ENCODE data around the gene IL13RA2.

The IL13RA2 gene

GRCh38 chrX:115017455-115017854 lies at the start of gene IL13RA2:
Gene IL13RA2 (minus strand): TSS chrX:115017616. CDS start chrX:115017269, 347 bp downstream.
- DNase-seq: peak; percentile 6

- no peak for DNase-seq
These were observed 47.9 kb upstream of the IL13RA2 start for GRCh38 chrX:115065304-115065703.

- DNase-seq: no peak
These were observed 42.6 kb upstream of the IL13RA2 start for GRCh38 chrX:115060013-115060412.

- DNase-seq: peak; percentile 95
These were observed 40.9 kb upstream of the IL13RA2 start for GRCh38 chrX:115058276-115058675.

GRCh38 chrX:115054876-115055275 lies 37.5 kb upstream of the IL13RA2 start:
- no peak for DNase-seq

GRCh38 chrX:115053223-115053622 lies 35.8 kb upstream of the IL13RA2 start:
- no peak for DNase-seq

- peak; percentile 26 for DNase-seq
These were observed 30.3 kb upstream of the IL13RA2 start for GRCh38 chrX:115047715-115048114.

GRCh38 chrX:115047181-115047580 lies 29.8 kb upstream of the IL13RA2 start:
- DNase-seq: peak; percentile 52

- DNase-seq: no peak
These were observed 23.0 kb upstream of the IL13RA2 start for GRCh38 chrX:115040417-115040816.

- DNase-seq: peak; percentile 18
These were observed 21.0 kb upstream of the IL13RA2 start for GRCh38 chrX:115038406-115038805.

- DNase-seq: no peak
These were observed 18.6 kb upstream of the IL13RA2 start for GRCh38 chrX:115036029-115036428.

- no peak for DNase-seq
These were observed 14.6 kb upstream of the IL13RA2 start for GRCh38 chrX:115031989-115032388.

- DNase-seq: no peak
These were observed 13.2 kb upstream of the IL13RA2 start for GRCh38 chrX:115030625-115031024.

GRCh38 chrX:115029869-115030570 lies 12.6 kb upstream of the IL13RA2 start:
- DNase-seq: peak; percentile 59

- DNase-seq: no peak
These were observed 12.0 kb upstream of the IL13RA2 start for GRCh38 chrX:115029440-115029839.

- DNase-seq: no peak
These were observed 6.4 kb upstream of the IL13RA2 start for GRCh38 chrX:115023811-115024210.

- peak; percentile 85 for DNase-seq
These were observed 5.7 kb upstream of the IL13RA2 start for GRCh38 chrX:115023139-115023538.

- peak; percentile 38 for DNase-seq
These were observed 3.7 kb upstream of the IL13RA2 start for GRCh38 chrX:115021121-115021520.

GRCh38 chrX:115018944-115019343 lies 1.5 kb upstream of the IL13RA2 start:
- peak; percentile 61 for DNase-seq

- DNase-seq: no peak
These were observed 728 bp upstream of the IL13RA2 start for GRCh38 chrX:115018040-115018647.

- DNase-seq: peak; percentile 44
These were observed 3.7 kb downstream of the IL13RA2 start for GRCh38 chrX:115013705-115014104.

GRCh38 chrX:115011428-115011827 lies 6.0 kb downstream of the IL13RA2 start:
- no peak for DNase-seq

GRCh38 chrX:114999906-115000305 lies 17.5 kb downstream of the IL13RA2 start:
- no peak for DNase-seq

- no peak for DNase-seq
These were observed 19.6 kb downstream of the IL13RA2 start for GRCh38 chrX:114997779-114998178.
